ENCODE data around the gene NBR1.
"Not testable (repeated sequence)": the region's sequence is repeated elsewhere in the genome, so short reads cannot be mapped to it uniquely, and the experiment has no call there.

Gene NBR1

GRCh38 chr17:43135454-43135819 is 35.6 kb upstream of the NBR1 start:
- Histone ChIP-seq H3K27me3 (ENCODE audit: control insufficient read depth, insufficient read depth, low read length) (no peaks in the 10 kb centered on the region), H3K27ac (no peak overlapping the region), H3K79me2 (no peaks in the 10 kb centered on the region), H3K4me2 (ENCODE audit: low read length) (no peak overlapping the region), H3K4me1 (no peaks in the 10 kb centered on the region), H3K9me3 (ENCODE audit: control insufficient read depth, low read length) (no peaks in the 10 kb centered on the region), H3K9ac (no peak overlapping the region), H3K36me3 (ENCODE audit: control insufficient read depth, insufficient read depth, low read length) (no peaks in the 10 kb centered on the region), H2AFZ (no peak overlapping the region), H3K4me3 (ENCODE audit: low read depth, low read length) (no peak overlapping the region)
- no peak for TF ChIP-seq CTCF (IDR thresholded peaks at IDR 0.05)

- H3K36me3 ChIP-seq (ENCODE audit: control insufficient read depth, insufficient read depth, low read length); H3K9me3 ChIP-seq (ENCODE audit: control insufficient read depth, low read length); H3K27ac ChIP-seq; H3K79me2 ChIP-seq; H3K4me1 ChIP-seq; H2AFZ ChIP-seq; H3K9ac ChIP-seq; H3K4me2 ChIP-seq (ENCODE audit: low read length); H3K27me3 ChIP-seq (ENCODE audit: control insufficient read depth, insufficient read depth, low read length); H3K4me3 ChIP-seq (ENCODE audit: low read depth, low read length): not testable (repeated sequence)
Observed at GRCh38 chr17:43136574-43136973, 34.4 kb upstream of the NBR1 start.

GRCh38 chr17:43138531-43138930 is 32.5 kb upstream of the NBR1 start:
- H2AFZ ChIP-seq; H3K27ac ChIP-seq; H3K79me2 ChIP-seq; H3K27me3 ChIP-seq (ENCODE audit: control insufficient read depth, insufficient read depth, low read length); H3K4me1 ChIP-seq; H3K4me2 ChIP-seq (ENCODE audit: low read length); H3K4me3 ChIP-seq (ENCODE audit: low read depth, low read length); H3K36me3 ChIP-seq (ENCODE audit: control insufficient read depth, insufficient read depth, low read length); H3K9ac ChIP-seq; H3K9me3 ChIP-seq (ENCODE audit: control insufficient read depth, low read length): not testable (repeated sequence)

- H3K27me3 ChIP-seq (ENCODE audit: control insufficient read depth, insufficient read depth, low read length) = no peaks in the 10 kb centered on the region
- H2AFZ ChIP-seq = no peak overlapping the region
- no peaks in the 10 kb centered on the region for H3K9me3 ChIP-seq (ENCODE audit: control insufficient read depth, low read length)
- H3K36me3 ChIP-seq (ENCODE audit: control insufficient read depth, insufficient read depth, low read length) = no peaks in the 10 kb centered on the region
- H3K4me2 ChIP-seq (ENCODE audit: low read length) = no peak overlapping the region
- TF ChIP-seq CTCF (IDR thresholded peaks at IDR 0.05) = no peak
- no peak overlapping the region for H3K4me3 ChIP-seq (ENCODE audit: low read depth, low read length)
- no peaks in the 10 kb centered on the region for H3K79me2 ChIP-seq
- H3K9ac ChIP-seq = no peak overlapping the region
- H3K27ac ChIP-seq = no peak overlapping the region
- H3K4me1 ChIP-seq = no peaks in the 10 kb centered on the region
Observed at GRCh38 chr17:43140396-43141332, 30.4 kb upstream of the NBR1 start.

GRCh38 chr17:43142153-43142552 is 28.9 kb upstream of the NBR1 start:
- Histone ChIP-seq H3K4me2 (ENCODE audit: low read length) (no peak overlapping the region), H3K9me3 (ENCODE audit: control insufficient read depth, low read length) (no peaks in the 10 kb centered on the region), H3K4me3 (ENCODE audit: low read depth, low read length) (no peak overlapping the region), H3K9ac (no peak overlapping the region), H3K4me1 (no peaks in the 10 kb centered on the region), H3K36me3 (ENCODE audit: control insufficient read depth, insufficient read depth, low read length) (no peaks in the 10 kb centered on the region), H3K27ac (no peak overlapping the region), H2AFZ (no peak overlapping the region), H3K79me2 (no peaks in the 10 kb centered on the region), H3K27me3 (ENCODE audit: control insufficient read depth, insufficient read depth, low read length) (no peaks in the 10 kb centered on the region)
- TF ChIP-seq CTCF (IDR thresholded peaks at IDR 0.05) = no peak
